ENCODE results near the gene SLC12A4.
"Not testable (repeated sequence)": the region's sequence is repeated elsewhere in the genome, so short reads cannot be mapped to it uniquely, and the experiment has no call there.

Gene SLC12A4

DNA sequence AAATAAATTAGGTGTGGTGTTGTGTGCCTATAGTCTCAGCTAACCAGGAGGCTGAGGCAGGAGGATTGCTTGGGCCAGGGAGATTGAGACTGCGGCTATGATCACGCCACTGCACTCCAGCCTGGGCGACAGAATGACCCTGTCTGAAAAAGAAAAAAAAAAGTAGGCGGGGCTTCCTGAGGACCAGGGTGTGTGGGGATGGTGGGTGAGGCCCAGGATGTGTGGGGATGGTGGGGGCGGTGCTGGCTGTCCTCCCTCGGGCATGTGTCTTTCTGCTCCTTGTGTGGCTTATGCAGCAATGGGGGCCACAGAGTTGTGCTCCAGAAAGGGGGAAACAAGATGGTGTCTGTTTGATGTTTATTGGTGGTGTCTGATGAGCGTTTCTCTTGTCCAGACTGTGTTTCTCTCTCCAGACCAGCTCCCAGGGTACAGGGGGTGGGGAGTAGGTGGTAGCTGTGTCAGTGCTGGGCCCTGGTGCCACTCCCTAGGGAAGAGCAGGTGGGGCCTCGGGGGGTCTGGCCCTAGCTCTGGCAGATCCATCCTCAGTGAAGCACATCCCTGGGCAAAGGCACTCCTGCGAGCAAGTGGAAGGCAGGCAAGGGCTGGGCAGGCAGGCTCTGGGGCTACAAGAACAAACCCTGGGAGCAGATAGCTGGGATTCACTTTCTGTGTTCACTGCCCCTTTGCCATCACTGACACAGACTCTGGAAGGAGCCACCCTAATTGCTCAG is 26.8 kb downstream of the SLC12A4 start:
- DNase-seq (ENCODE audit: low read depth in 2 of 2) = no peak

DNA sequence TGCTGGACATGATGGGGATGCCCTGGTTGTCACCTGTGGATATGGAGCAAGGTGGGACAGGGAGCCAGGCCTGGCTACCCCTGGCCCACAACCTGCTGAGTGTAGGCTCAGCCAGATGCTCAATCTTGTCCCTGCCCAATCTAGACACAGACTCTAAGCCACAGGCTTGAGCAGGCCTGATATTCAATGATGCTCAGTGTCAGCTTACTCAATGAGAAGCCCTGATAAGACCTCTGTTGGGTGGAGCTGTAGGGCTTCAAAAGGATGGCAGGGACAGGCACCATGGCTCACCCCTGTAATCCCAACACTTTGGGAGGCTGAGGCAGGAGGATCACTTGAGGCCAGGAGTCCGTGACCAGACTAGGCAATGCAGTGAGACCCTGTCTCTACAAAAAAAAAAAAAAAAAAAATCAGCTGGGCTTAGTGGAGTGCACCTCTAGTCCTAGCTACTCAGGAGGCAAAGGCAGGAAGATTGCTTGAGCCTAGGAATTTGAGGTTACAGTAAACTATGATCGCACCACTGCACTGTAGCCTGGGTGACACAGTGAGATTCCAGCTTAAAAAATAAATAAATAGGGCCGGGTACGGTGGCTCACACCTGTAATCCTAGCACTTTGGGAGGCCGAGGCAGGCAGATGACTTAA is 27.9 kb downstream of the SLC12A4 start:
- no peak for DNase-seq (ENCODE audit: low read depth in 2 of 2)

DNA sequence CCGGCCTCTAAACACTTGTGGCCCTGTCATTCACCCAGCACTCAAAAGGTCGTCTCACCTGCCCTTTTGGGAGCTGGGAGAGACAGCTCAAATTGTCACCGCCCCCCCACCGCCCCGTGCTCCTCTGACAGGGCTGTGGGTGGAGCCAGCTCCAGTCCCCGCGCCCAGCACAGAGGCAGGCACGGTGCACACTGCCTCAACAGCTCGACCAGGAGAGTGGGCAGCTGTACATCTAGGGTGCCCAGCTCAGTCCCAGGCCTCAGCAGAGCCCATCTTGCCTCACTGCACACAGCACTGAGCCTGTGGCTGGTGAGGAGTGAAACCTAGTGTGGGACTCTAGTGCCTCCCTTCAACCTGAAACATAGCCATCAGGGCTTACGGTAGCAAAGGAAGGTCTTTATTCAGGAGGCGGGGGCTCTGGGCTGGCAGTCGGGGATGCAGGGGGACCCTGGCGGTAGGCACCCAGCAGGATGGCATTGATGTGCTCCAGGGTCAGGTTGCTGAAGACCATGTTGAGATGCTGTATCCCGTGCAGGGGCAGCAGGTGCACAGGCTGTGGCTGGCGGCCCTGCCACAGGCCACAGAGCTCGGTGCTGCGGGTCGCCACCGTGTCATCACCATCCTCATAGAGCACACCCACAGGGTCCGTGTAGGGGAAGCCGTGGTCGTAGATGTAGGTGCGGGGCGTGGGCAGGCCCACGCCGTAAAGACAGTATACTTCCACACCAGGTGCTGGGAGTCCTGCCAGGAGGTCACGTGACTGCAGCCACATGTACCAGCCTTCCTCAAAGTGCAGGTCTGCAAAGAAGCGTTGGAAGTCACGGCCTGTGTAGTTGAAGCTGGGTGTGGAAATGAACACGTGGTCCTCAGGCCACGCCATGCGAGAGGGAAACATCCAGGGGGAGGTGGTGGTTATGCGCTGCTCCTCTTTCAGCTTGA is 28.7 kb downstream of the SLC12A4 start:
- peak in 1 of 2 experiments; percentile 46 for DNase-seq (ENCODE audit: low read depth in 2 of 2)

DNA sequence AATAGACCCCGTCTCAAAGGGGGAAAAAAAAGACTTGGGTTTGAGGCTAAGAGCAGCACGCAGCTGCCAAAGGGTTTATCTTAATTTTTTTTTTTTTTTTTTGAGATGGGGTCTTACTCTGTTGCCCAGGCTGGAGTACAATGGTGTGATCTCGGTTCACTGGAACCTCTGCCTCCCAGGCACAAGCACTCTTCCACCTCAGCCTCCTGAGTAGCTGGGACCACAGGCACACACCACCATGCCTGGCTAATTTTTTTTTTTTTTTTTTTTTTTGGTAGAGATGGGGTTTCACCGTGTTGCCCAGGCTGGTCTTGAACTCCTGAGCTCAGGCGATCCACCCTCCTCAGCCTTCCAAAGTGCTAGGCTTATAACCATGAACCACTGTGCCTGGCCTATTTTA is 30.7 kb downstream of the SLC12A4 start:
- not testable (repeated sequence) for DNase-seq (ENCODE audit: low read depth in 2 of 2)

DNA sequence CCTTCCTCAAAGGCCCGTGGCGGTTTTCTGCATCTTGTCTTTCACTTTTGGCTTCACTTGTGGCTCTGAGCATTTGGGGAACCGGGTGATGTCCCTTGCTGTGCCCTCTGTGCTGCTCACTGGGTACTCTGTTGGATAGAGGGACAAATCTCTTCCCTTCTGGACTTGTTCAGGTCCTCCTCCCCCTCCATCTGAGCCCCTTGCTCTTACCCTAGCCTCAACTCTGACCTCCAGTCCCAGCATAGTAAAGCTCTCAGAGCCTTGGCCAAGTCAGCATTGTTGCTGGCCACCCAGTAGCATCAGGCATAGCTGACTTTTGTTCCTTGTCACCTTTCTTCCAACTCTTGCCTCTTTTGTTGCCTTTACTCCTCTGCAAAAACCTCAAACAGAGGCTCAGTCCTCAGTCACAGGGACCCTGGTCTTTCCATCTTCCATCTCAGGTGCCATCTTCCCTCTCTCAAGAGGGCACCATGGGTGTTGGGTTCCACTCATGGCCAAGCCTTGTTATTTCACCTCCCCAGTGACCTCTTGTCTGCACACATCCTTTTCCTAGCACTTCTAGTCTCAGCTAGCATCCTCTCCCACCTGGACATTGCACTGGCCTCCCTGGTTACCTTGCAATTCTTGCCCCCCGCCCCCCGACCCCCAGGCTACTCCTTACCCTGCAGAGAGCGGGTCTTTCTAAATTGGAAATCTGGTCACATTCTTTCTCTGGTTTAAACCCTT is 31.4 kb downstream of the SLC12A4 start:
- peak; percentile 56 to 67 for DNase-seq (ENCODE audit: low read depth in 2 of 2)

DNA sequence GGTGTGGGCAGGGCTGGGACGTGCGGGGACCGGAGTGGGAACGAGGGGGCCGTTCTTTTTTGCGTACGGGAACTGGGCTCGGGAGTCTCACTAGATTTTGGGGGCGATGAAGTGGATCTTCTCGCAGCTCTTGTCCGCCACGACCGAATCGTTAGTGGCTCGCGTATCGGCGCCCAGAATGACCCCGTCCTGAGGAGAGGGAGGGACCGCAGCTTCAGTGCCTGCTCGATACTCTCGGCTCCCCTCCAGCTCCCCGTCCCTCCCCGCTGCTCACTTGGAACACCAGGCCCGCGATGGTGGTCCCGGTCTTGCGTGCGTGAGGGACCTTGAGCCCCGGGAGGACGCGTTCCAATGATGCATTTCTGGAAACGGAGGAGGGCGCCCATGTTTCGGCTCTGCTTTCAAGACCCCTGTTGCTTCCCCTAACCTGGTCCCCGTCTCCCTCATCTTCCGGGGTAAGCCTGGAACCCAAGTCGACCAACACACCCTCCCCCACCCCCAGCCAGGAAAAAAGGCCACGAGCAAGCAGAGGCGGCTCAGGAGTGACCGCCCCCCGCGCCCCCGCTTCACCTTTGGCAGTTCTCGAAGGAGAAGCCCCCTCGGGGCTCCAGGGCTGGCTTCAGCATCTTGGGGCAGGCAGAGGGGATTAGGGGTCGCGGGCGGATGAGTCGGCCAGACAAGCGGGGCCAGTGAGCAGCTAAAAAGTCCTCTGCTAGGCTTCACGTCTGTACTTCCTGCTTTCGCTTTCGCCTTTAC is 32.1 kb downstream of the SLC12A4 start, which contains the start of gene PSMB10:
Gene PSMB10, minus strand, starts transcription at position 727 of the 756 bp plus-strand sequence. Its CDS starts 101 bp downstream, at position 626.
- peak in 1 of 2 experiments; percentile 44 for DNase-seq (ENCODE audit: low read depth in 2 of 2)

DNA sequence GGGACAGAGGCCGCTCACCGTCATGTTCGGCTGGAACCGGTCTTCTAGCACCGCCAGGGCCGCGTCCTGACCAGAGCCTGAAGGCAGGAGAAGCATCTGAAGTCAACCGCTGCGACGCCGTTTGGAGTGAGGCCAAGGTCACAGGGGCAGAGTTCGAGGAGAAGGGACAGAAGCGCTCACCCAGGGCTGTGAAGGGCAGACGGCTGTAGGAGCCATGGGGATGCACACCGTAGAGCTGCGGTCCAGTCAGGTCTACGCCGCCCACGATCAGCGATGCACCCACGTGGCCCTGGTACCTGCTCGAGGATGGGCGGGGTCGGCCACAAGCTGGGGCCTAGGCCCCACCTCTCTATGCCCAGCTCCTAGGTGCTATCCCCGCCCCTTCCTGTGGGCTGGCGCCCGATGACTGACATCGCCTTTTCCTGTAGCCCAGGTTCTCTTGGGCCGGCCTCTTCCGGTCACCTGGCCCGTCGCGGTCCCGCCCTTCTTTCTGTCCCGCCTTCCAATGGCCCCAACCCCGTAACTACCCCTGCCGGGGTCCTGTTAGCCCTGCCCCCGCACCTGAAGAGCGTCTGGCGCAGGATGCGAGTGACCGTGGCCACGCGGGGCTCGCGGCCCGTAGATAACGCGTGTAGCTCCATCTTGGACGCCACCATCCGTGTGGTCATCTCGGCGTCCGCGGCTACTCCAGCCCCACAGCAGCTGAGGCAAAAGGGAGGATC is 32.9 kb downstream of the SLC12A4 start:
- peak; percentile 91 to 98 for DNase-seq (ENCODE audit: low read depth in 2 of 2)

DNA sequence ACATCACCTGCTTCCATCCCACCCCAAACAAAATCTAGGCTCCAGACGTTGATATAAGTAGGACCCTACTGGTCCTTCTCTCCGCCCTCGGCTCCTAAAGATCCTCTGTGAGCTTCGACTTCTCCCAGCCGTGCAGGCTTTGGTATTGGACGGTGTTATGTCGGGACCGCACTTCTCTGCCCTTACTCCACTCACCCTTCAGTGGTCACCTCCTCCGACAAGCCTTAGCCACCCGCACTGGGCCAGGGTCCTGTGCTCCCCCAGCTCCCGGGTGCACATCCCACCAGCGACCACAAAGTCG is 33.4 kb downstream of the SLC12A4 start:
- no peak for DNase-seq (ENCODE audit: low read depth in 2 of 2)

DNA sequence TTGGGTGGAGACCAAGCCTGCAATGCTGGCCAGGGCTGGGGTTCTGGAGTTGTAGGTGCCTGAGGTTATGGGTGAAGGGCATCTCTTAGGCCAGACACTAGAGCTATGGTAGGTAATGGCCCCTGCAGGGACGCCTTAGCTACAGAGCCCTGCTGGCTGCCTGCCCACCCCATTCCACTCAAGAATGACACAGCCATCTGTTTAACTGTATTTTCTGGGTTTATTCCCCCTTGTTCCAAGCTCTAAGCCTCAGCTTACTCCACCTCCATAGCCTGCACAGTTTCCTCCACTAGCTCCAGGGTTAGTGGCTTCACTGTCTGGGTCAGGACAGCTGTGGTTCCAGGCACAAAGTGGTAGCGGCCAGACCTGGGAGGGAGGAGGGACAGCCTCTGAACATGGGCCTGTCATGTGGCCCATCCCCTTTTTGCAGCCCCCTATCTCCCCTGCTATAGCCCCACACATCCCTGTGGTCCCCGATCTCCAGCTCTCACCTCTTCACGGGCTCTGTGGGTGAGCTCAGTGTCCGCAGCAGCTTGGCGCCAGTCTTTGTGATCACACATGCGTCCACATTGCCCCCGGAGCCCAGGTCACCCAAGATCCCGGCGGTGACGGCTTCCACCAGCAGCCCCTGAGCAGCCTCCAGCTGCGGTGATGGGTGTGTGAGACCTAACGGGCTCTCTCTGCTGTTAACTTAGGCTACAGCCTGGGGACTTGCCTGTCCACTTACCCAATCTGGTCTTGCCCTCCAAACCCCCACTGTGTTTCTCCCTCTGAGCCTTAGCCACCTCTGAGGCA is 33.9 kb downstream of the SLC12A4 start:
- DNase-seq (ENCODE audit: low read depth in 2 of 2) = no peak

DNA sequence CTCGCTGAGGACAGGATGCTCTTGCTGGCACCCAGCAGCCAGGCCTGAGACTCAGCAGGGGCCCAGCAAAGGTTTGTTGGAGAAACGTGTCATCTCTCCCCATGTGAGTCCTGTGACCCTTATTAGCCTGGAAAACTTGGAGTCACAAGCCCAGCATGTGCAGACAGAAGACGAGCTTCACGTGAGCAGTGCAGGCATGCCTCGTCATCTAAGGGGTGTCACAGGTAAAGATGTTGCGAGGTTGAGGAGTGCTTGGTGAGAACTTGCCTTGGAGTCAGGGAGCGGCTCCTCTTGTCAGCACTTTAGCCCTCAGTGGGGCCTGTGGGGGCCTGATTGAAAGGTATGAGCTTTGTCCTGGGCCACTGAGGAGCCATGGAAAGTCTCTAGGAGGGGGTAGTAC is 34.6 kb downstream of the SLC12A4 start:
- DNase-seq (ENCODE audit: low read depth in 2 of 2) = no peak

DNA sequence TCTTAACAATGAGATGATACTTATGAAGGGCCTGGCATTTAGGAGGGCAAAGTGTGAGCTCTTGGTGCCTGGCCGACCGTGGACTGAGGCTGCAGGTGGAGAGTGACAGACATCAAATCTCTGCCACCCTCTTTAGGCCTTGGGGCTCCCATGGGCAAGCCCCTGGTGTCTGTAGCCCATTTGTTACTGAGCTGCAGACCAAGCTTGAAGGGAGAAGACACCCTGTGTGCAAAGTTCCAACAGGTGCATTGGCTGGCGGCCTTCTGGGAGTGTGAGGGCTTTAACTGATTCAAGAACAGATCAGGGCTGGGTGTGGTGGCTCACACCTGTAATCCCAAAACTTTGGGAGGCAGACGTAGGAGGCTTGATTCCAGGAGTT is 36.0 kb downstream of the SLC12A4 start:
- DNase-seq (ENCODE audit: low read depth in 2 of 2) = no peak

DNA sequence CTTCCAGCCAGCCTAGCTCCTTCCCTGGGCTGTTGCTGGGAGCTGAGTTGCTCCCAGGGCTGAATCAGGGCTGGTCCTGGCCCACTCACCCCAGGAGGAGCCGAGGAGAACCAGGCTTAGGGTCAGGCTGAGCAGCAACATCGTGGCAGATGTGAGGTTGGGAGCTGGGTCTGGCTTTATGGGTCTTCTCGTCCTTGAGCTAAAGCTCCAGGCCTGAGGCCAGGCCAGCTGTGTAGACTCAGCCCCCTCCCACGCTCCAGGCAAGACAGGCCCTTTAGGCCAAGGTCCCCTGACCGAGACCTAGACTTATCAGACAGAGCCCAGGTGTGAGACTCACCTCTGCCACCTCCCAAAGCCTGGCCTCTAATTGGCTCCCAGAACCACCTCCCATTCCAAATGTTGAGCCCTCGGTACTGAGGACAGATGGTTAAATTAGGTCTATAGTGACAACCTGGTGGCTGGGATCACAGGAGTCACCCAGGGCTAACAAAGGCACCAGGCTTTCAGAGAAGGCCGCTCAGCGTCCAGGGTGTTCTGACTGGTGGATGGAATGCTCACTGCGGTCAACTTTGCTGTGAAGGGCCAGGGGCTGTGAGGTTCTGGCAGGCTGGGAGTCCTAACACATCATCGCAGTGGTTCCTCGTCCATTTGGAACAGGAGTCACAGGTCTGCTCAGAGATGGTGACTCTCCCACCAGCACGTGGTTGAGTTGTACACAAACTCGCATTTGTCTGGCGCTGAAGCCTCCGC is 36.5 kb downstream of the SLC12A4 start, which contains the start of gene CTRL:
Gene CTRL, minus strand, starts transcription at position 151 of the 750 bp plus-strand sequence. Its CDS starts 10 bp downstream, at position 141.
- DNase-seq (ENCODE audit: low read depth in 2 of 2) = no peak

DNA sequence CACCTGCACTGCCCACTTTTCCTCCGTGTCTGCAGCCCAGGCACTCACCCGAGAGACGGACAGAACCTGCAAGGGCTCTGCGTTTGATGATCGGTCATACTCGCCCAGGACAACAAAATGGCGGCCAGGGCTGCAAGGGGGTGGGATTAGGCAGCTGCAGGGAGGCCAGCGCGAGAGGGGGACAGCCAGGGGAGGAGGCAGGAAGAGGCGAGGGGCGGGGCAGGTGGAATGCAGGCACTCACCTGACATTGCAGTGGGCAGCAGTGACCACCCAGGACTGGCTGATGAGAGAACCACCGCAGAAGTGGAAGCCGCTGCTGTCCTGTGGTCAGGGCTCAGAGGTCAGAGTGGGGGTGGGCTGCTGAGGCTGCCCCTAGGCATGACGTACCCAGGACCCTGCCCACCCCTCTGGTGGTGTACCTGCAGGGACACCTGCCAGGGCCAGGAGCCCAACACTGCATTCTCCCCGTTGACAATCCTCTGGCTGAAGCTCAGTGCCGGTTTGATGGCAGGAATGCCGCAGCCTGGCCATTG is 37.7 kb downstream of the SLC12A4 start:
- DNase-seq (ENCODE audit: low read depth in 2 of 2) = no peak

DNA sequence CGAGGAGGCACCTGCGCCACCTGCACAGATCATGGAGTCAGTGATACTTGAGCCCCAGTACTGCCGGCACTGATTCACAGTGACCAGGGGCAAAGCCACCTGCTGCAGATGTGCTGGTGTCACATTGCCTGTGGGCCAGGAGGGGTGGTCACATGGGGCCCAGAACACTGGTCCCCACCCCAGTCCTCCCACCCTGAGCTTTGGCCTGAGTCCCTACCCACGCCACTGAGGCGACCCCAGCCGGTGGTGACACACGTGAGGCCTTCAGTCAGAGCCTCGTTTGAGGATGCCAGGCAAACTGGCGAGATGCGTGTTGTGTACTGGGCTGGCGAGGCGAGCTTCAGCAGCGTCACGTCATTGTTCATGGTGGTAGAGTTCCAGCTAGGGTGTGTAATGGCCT is 38.2 kb downstream of the SLC12A4 start:
- DNase-seq (ENCODE audit: low read depth in 2 of 2) = no peak

DNA sequence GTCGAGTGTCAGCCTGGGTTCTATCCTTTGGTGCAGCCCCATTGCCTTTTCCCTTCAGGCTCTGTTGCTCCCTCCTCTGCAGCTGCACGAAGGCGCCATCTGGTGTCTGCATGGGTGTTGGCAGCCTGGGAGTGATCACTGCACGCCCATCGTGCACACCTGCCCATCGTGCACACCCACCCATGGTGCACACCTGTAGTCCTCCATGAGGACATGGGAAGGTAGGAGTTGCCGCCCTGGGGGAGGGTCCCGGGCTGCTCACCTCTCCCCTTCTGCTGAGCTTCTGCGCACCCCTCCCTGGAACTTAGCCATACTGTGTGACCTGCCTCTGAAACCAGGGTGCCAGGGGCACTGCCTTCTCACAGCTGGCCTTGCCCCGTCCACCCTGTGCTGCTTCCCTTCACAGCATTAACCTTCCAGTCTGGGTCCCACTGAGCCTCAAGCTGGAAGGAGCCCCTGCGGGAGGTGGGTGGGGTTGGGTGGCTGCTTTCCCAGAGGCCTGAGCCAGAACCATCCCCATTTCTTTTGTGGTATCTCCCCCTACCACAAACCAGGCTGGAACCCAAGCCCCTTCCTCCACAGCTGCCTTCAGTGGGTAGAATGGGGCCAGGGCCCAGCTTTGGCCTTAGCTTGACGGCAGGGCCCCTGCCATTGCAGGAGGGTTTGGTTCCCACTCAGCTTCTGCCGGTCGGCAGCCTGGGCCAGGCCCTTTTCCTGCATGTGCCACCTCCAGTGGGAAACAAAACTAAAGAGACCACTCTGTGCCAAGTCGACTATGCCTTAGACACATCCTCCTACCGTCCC is 39.7 kb downstream of the SLC12A4 start:
- peak; percentile 59 to 69 for DNase-seq (ENCODE audit: low read depth in 2 of 2)

DNA sequence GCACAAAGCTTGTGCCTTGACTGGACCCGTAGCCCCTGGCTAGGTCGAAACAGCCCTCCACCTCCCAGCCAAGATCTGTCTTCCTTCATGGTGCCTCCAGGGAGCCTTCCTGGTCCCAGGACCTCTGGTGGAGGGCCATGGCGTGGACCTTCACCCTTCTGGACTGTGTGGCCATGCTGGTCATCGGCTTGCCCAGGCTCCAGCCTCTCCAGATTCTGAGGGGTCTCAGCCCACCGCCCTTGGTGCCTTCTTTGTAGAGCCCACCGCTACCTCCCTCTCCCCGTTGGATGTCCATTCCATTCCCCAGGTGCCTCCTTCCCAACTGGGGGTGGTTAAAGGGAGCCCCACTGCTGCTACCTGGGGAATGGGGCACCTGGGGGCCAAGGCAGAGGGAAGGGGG is 40.3 kb downstream of the SLC12A4 start:
- DNase-seq (ENCODE audit: low read depth in 2 of 2) = no peak

DNA sequence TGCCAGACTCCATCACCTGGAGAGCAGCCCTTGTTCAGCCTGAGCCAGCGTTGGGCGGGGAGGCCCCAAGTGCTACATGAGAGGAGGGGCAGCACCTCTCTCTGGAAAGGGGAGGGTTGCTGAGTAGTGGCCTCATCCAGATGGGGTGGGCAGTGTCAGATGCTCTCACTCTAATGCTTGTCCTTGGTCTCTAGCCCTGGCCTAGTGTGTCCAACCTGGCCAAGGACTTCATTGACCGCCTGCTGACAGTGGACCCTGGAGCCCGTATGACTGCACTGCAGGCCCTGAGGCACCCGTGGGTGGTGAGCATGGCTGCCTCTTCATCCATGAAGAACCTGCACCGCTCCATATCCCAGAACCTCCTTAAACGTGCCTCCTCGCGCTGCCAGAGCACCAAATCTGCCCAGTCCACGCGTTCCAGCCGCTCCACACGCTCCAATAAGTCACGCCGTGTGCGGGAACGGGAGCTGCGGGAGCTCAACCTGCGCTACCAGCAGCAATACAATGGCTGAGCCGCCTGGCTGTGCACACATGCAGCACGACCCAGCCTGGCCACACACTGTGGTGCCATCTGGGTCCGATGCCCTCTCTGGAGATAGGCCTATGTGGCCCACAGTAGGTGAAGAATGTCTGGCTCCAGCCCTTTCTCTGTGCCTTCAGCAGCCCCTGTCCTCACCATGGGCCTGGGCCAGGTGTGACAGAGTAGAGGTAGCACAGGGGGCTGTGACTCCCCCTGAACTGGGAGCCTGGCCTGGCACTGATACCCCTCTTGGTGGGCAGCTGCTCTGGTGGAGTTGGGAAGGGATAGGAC is 41.1 kb downstream of the SLC12A4 start:
- DNase-seq (ENCODE audit: low read depth in 2 of 2) = no peak
